NCI-H2227 (cell line): ENCODE measurements around the gene SLITRK3.

Source experiments
- DNase-seq: peaks from one replicate; lab custom pipeline; 2025; ENCODE audit not compliant: unreplicated experiment; lab: John Stamatoyannopoulos, UW

The SLITRK3 gene

GRCh38 chr3:165195640-165196576 is at the start of gene SLITRK3:
Gene SLITRK3 (minus strand): TSS chr3:165196384. CDS start chr3:165190830, 5,554 bp downstream.
- DNase-seq, result no peak

GRCh38 chr3:165243597-165243996 is 47.4 kb upstream of the SLITRK3 start:
- DNase-seq, result no peak

- no peak for DNase-seq
These were observed 37.5 kb upstream of the SLITRK3 start for GRCh38 chr3:165233501-165234195.

GRCh38 chr3:165225604-165226003 is 29.4 kb upstream of the SLITRK3 start:
- DNase-seq, result no peak

- no peak for DNase-seq
These were observed 21.6 kb upstream of the SLITRK3 start for GRCh38 chr3:165217739-165218138.

GRCh38 chr3:165212580-165212979 is 16.4 kb upstream of the SLITRK3 start:
- DNase-seq, result no peak

GRCh38 chr3:165211721-165212120 is 15.5 kb upstream of the SLITRK3 start:
- DNase-seq, result no peak

- no peak for DNase-seq
These were observed 14.5 kb upstream of the SLITRK3 start for GRCh38 chr3:165210727-165211126.

GRCh38 chr3:165210132-165210531 is 13.9 kb upstream of the SLITRK3 start:
- no peak for DNase-seq

- DNase-seq, result peak; percentile 40
These were observed 10.5 kb upstream of the SLITRK3 start for GRCh38 chr3:165206454-165207266.

GRCh38 chr3:165204445-165204844 is 8.3 kb upstream of the SLITRK3 start:
- no peak for DNase-seq

- DNase-seq, result no peak
These were observed 6.8 kb upstream of the SLITRK3 start for GRCh38 chr3:165202995-165203394.

GRCh38 chr3:165201964-165202363 is 5.8 kb upstream of the SLITRK3 start:
- no peak for DNase-seq

- DNase-seq, result no peak
These were observed 1.3 kb upstream of the SLITRK3 start for GRCh38 chr3:165197481-165197800.

- no peak for DNase-seq
These were observed 645 bp upstream of the SLITRK3 start for GRCh38 chr3:165196577-165197480.

- DNase-seq, result no peak
These were observed 944 bp downstream of the SLITRK3 start for GRCh38 chr3:165195241-165195639.

GRCh38 chr3:165194511-165195240 is 1.5 kb downstream of the SLITRK3 start:
- DNase-seq, result no peak

GRCh38 chr3:165193366-165194254 is 2.6 kb downstream of the SLITRK3 start:
- DNase-seq, result no peak
